HepG2 (cell line): ENCODE data around the gene FUOM. TPM values are rescaled to one million over a fixed set of nuclear protein-coding genes. Genes with fewer than 3 reads are reported as not detected.

Experiments used
- AKAP8 ChIP-seq: sonication (generic); formaldehyde crosslinking; IDR thresholded peaks from 2 replicates; pipeline ENCODE4 v1.5.1; 2020; ENCODE audit warnings: mild to moderate bottlenecking, missing genetic modification reagents
- CREM ChIP-seq, 2 experiments: sonication (generic) in 1 of 2; formaldehyde crosslinking in 1 of 2; IDR thresholded peaks; 2 replicates each; pipeline versions ENCODE4 v1.4.0 to v1.6.1; 2016 to 2020; ENCODE audit warnings: antibody characterized with exemption in 1 of 2, mild to moderate bottlenecking in 1 of 2, missing genetic modification reagents in 1 of 2
- EEA1 ChIP-seq: sonication (generic); formaldehyde crosslinking; IDR thresholded peaks from 2 replicates; pipeline ENCODE4 v1.5.1; 2020; ENCODE audit warnings: mild to moderate bottlenecking, missing genetic modification reagents, borderline replicate concordance
- HMG20B ChIP-seq: conservative IDR thresholded peaks from 2 replicates; pipeline ENCODE4 v1.6.1; 2016; ENCODE audit warnings: missing genetic modification reagents, missing compliant biosample characterization
- HOXA5 ChIP-seq: sonication (generic); formaldehyde crosslinking; IDR thresholded peaks from 2 replicates; pipeline ENCODE4 v1.4.0; 2020; ENCODE audit warnings: missing genetic modification reagents
- NR2F2 ChIP-seq: IDR thresholded peaks from 2 replicates; pipeline ENCODE4 v1.6.1; 2012; ENCODE audit warnings: low read depth, inconsistent platforms, borderline replicate concordance
- SIX1 ChIP-seq: sonication (generic); formaldehyde crosslinking; IDR thresholded peaks from 2 replicates; pipeline ENCODE4 v1.4.0; 2020; ENCODE audit warnings: missing genetic modification reagents, borderline replicate concordance
- TBX3 ChIP-seq: fragments of 450-650 bp; IDR thresholded peaks from 2 replicates; pipeline ENCODE4 v1.6.1; 2017; ENCODE audit warnings: antibody characterized with exemption, mild to moderate bottlenecking, inconsistent platforms, borderline replicate concordance
- polyA plus RNA-seq, 8 experiments: library from polyadenylated mRNA; depleted of rRNA in 3 of 8; stranded (reverse) in 7 of 8; unstranded in 1 of 8; fragments of >200 nt; fragmentation: Illumina TruSeq in 4 of 8; extraction: Trizol in 4 of 8; gene quantifications; 2 replicates each; pipeline versions ENCODE4 v1.2.1 to v1.2.3, GENCODE V29; 2011 to 2016; ENCODE audit warnings: low read depth in 4 of 8, missing spikeins in 1 of 8, mixed read lengths in 1 of 8; ENCODE audit not compliant: insufficient read depth in 1 of 8
- total RNA-seq, 5 experiments: library from RNA; depleted of rRNA; stranded (reverse); fragments of >200 nt; fragmentation: Illumina TruSeq; extraction: Trizol; gene quantifications; 2 replicates each; pipeline ENCODE4 v1.2.3, GENCODE V29; 2016; ENCODE audit warnings: low read depth in 1 of 5
- TF ChIP-seq, protein P1 (sequence below): sonication (generic); formaldehyde crosslinking; IDR thresholded peaks from 2 replicates; pipeline ENCODE4 v1.9.0; 2021; ENCODE audit warnings: missing genetic modification reagents, borderline replicate concordance
- TF ChIP-seq, protein P2 (sequence below): sonication (generic); formaldehyde crosslinking; IDR thresholded peaks from 2 replicates; pipeline ENCODE4 v1.4.0; 2020; ENCODE audit warnings: mild to moderate bottlenecking, low read depth, missing genetic modification reagents
- TF ChIP-seq, protein P3 (sequence below): sonication (generic); formaldehyde crosslinking; IDR thresholded peaks from 2 replicates; pipeline ENCODE4 v1.4.0; 2020; ENCODE audit warnings: missing genetic modification reagents, low read depth, mild to moderate bottlenecking, borderline replicate concordance
- TF ChIP-seq, protein P4 (sequence below): sonication (generic); formaldehyde crosslinking; IDR thresholded peaks from one replicate; pipeline ENCODE4 v1.5.1; 2020; ENCODE audit warnings: mild to moderate bottlenecking, missing genetic modification reagents; ENCODE audit errors: not compliant biosample characterization

The FUOM gene
- total and polyA plus RNA-seq, 2 of the 13 experiments (the other 11 are each of a cell fraction or from before 2014, with no cell fraction given) = 27.5 to 60.4 TPM

DNA sequence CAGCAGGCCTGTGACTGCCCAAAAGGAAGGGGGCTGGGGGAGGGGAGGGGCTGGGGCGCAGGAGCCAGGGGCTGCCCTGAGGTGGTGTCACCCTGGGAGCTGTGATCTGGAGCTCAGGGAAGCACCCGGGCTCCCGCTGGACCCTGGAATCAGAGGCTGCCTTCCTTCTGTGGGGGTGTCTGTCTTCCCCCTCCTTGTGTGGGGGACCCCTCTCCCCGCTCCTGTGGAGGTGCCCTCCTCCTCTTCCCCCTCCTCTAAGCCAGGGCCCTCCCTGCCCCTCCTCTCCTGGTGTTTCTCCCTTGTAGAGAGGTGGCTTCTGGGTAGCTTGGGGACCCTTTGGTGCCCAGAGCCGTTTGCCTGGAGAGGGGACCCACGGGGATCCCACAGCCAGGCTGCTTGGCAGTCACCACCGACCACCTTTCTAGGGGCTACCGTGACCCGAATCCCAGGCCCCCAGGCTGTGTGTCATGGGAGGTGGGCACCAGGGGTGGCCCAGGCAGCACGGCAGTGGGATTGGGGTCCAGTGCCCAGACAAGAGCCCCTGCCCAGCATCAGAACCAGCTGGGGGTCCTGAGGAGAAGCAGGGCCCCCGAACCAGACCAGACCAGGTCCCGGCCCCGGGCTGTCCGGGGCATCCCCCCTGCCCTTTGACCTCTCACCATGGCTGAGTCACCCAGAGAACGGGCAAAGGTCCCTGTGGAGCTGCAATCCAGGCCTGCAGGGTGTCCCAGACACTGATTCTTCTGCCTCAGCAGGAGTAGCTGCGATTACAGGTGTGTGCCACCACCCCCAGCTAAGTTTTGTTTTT is 9.9 kb downstream of the FUOM start (continued):
- TF ChIP-seq AKAP8 (CRISPR knock-in tag) = peak; percentile 96
- TF ChIP-seq HMG20B (CRISPR knock-in tag) = 0 out of 2 replicates have a peak, but pooled peaks have one; percentile 30
- TF ChIP-seq NR2F2 = peak; percentile 90
- TF ChIP-seq, protein P1, sequence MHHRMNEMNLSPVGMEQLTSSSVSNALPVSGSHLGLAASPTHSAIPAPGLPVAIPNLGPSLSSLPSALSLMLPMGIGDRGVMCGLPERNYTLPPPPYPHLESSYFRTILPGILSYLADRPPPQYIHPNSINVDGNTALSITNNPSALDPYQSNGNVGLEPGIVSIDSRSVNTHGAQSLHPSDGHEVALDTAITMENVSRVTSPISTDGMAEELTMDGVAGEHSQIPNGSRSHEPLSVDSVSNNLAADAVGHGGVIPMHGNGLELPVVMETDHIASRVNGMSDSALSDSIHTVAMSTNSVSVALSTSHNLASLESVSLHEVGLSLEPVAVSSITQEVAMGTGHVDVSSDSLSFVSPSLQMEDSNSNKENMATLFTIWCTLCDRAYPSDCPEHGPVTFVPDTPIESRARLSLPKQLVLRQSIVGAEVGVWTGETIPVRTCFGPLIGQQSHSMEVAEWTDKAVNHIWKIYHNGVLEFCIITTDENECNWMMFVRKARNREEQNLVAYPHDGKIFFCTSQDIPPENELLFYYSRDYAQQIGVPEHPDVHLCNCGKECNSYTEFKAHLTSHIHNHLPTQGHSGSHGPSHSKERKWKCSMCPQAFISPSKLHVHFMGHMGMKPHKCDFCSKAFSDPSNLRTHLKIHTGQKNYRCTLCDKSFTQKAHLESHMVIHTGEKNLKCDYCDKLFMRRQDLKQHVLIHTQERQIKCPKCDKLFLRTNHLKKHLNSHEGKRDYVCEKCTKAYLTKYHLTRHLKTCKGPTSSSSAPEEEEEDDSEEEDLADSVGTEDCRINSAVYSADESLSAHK (CRISPR knock-in tag) = no peak
- TF ChIP-seq SIX1 = no peak
- no peak for TF ChIP-seq EEA1 (CRISPR knock-in tag)
- no peak for TF ChIP-seq TBX3
- TF ChIP-seq, protein P2, sequence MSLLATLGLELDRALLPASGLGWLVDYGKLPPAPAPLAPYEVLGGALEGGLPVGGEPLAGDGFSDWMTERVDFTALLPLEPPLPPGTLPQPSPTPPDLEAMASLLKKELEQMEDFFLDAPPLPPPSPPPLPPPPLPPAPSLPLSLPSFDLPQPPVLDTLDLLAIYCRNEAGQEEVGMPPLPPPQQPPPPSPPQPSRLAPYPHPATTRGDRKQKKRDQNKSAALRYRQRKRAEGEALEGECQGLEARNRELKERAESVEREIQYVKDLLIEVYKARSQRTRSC = no peak
- no peak for TF ChIP-seq CREM (IDR thresholded peaks at IDR 0.05)
- TF ChIP-seq CREM (CRISPR knock-in tag; IDR thresholded peaks at IDR 0.05) = no peak
- TF ChIP-seq HOXA5 = no peak
- TF ChIP-seq, protein P3, sequence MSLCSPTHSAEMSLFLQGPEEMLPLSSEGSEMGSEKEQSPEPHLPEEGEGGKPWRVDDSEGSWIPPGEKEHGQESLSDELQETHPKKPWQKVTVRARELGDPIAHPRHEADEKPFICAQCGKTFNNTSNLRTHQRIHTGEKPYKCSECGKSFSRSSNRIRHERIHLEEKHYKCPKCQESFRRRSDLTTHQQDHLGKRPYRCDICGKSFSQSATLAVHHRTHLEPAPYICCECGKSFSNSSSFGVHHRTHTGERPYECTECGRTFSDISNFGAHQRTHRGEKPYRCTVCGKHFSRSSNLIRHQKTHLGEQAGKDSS = no peak
- TF ChIP-seq, protein P4, sequence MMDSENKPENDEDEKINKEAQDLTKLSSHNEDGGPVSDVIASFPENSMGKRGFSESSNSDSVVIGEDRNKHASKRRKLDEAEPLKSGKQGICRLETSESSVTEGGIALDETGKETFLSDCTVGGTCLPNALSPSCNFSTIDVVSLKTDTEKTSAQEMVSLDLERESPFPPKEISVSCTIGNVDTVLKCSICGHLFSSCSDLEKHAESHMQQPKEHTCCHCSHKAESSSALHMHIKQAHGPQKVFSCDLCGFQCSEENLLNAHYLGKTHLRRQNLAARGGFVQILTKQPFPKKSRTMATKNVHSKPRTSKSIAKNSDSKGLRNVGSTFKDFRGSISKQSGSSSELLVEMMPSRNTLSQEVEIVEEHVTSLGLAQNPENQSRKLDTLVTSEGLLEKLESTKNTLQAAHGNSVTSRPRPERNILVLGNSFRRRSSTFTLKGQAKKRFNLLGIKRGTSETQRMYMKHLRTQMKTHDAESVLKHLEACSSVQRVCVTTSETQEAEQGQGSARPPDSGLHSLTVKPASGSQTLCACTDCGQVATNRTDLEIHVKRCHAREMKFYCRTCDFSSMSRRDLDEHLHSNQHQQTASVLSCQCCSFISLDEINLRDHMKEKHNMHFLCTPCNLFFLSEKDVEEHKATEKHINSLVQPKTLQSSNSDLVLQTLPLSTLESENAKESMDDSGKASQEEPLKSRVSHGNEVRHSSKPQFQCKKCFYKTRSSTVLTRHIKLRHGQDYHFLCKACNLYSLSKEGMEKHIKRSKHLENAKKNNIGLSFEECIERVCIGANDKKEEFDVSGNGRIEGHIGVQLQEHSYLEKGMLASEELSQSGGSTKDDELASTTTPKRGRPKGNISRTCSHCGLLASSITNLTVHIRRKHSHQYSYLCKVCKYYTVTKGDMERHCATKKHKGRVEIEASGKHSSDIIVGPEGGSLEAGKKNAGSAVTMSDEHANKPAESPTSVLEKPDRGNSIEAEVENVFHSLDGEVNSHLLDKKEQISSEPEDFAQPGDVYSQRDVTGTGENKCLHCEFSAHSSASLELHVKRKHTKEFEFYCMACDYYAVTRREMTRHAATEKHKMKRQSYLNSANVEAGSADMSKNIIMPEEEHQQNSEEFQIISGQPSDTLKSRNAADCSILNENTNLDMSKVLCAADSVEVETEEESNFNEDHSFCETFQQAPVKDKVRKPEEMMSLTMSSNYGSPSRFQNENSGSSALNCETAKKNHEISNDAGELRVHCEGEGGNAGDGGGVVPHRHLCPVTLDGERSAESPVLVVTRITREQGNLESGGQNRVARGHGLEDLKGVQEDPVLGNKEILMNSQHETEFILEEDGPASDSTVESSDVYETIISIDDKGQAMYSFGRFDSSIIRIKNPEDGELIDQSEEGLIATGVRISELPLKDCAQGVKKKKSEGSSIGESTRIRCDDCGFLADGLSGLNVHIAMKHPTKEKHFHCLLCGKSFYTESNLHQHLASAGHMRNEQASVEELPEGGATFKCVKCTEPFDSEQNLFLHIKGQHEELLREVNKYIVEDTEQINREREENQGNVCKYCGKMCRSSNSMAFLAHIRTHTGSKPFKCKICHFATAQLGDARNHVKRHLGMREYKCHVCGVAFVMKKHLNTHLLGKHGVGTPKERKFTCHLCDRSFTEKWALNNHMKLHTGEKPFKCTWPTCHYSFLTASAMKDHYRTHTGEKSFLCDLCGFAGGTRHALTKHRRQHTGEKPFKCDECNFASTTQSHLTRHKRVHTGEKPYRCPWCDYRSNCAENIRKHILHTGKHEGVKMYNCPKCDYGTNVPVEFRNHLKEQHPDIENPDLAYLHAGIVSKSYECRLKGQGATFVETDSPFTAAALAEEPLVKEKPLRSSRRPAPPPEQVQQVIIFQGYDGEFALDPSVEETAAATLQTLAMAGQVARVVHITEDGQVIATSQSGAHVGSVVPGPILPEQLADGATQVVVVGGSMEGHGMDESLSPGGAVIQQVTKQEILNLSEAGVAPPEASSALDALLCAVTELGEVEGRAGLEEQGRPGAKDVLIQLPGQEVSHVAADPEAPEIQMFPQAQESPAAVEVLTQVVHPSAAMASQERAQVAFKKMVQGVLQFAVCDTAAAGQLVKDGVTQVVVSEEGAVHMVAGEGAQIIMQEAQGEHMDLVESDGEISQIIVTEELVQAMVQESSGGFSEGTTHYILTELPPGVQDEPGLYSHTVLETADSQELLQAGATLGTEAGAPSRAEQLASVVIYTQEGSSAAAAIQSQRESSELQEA (CRISPR knock-in tag) = no peak
